ENCODE results near the gene SLC35F4. TPM values are rescaled to one million over a fixed set of nuclear protein-coding genes. Genes with fewer than 3 reads are reported as not detected.

SLC35F4 gene
- total RNA-seq, 1 experiment from 2014 or later, result not detected

GRCh38 chr14:57611555-57612075, 254.3 kb downstream of the SLC35F4 start:
- intact Hi-C loops (cut with micrococcal nuclease), result no loop called here
- ChIA-PET POLR2A (no interaction called here), CTCF (interaction anchor here (1.0 kb wide), 1 partner anchor 39 kb away, joined by 3 read pairs; no protein-coding TSS in a partner anchor), RAD21 (ENCODE audit: low non-redundant PET in 1 of 2, low total read pairs in 2 of 2, uncharacterized antibody in 2 of 2, unreplicated experiment in 2 of 2) (no interaction called here)
- Histone ChIP-seq H4K20me1 (ENCODE audit: insufficient read depth) (no peaks in the 10 kb centered on the region), H3K9ac (ENCODE audit: low read length) (no peak overlapping the region), H2AFZ (ENCODE audit: low read depth, low read length, poor library complexity, severe bottlenecking) (no peak overlapping the region), H3K27me3 (ENCODE audit: insufficient read depth, low read length) (peaks cover 78% of the 10 kb centered on the region), H3K36me3 (ENCODE audit: control insufficient read depth in 1 of 2, insufficient read depth in 2 of 2, low read length in 2 of 2) (no peaks in the 10 kb centered on the region), H3K4me2 (ENCODE audit: low read length) (no peak overlapping the region), H3K9me3 (ENCODE audit: control insufficient read depth in 1 of 2, insufficient read depth in 1 of 2, low read depth in 1 of 2, low read length in 2 of 2) (no peaks in the 10 kb centered on the region), H3K4me1 (ENCODE audit: control insufficient read depth in 1 of 2, insufficient read depth in 2 of 2, low read length in 2 of 2) (no peaks in the 10 kb centered on the region), H3K27ac (ENCODE audit: low read depth, low read length) (no peak overlapping the region), H3K79me2 (ENCODE audit: insufficient read depth, low read length) (no peaks in the 10 kb centered on the region), H3K9me2 (ENCODE audit: insufficient read depth) (no peaks in the 10 kb centered on the region), H3K4me3 (replicated peaks in 1 of 2; ENCODE audit: low read depth in 1 of 2, low read length in 2 of 2) (no peak overlapping the region)
- no peak for DNase-seq (ENCODE audit: low read depth, low spot score)
- no peak for ATAC-seq
- BruUV-seq (replicated peaks), result no TSS peak
- no peak for TF ChIP-seq RAD21 (IDR thresholded peaks at IDR 0.05; ENCODE audit: low read depth)
- no peak for TF ChIP-seq ZFX (IDR thresholded peaks at IDR 0.05)
- no peak for TF ChIP-seq MAX (IDR thresholded peaks at IDR 0.05)
- TF ChIP-seq CEBPB (IDR thresholded peaks at IDR 0.05; ENCODE audit: low read depth), result no peak

GRCh38 chr14:57610631-57611030, 255.3 kb downstream of the SLC35F4 start:
- peaks cover 84% of the 10 kb centered on the region for H3K27me3 ChIP-seq (ENCODE audit: insufficient read depth, low read length)
- H3K27ac ChIP-seq (ENCODE audit: low read depth, low read length), result no peak overlapping the region
- RAD21 ChIA-PET (ENCODE audit: low non-redundant PET in 1 of 2, low total read pairs in 2 of 2, uncharacterized antibody in 2 of 2, unreplicated experiment in 2 of 2), result no interaction called here
- BruUV-seq (replicated peaks), result no TSS peak
- POLR2A ChIA-PET, result no interaction called here
- intact Hi-C loops (cut with micrococcal nuclease), result no loop called here
- no peak overlapping the region for H2AFZ ChIP-seq (ENCODE audit: low read depth, low read length, poor library complexity, severe bottlenecking)
- H4K20me1 ChIP-seq (ENCODE audit: insufficient read depth), result no peaks in the 10 kb centered on the region
- CTCF ChIA-PET, result no interaction called here
- H3K9me3 ChIP-seq (ENCODE audit: control insufficient read depth in 1 of 2, insufficient read depth in 1 of 2, low read depth in 1 of 2, low read length in 2 of 2), result no peaks in the 10 kb centered on the region
- H3K4me2 ChIP-seq (ENCODE audit: low read length), result no peak overlapping the region
- no peaks in the 10 kb centered on the region for H3K9me2 ChIP-seq (ENCODE audit: insufficient read depth)
- ATAC-seq (no peak), DNase-seq (ENCODE audit: low read depth, low spot score) (no peak)
- H3K36me3 ChIP-seq (ENCODE audit: control insufficient read depth in 1 of 2, insufficient read depth in 2 of 2, low read length in 2 of 2), result no peaks in the 10 kb centered on the region
- no peaks in the 10 kb centered on the region for H3K79me2 ChIP-seq (ENCODE audit: insufficient read depth, low read length)
- no peaks in the 10 kb centered on the region for H3K4me1 ChIP-seq (ENCODE audit: control insufficient read depth in 1 of 2, insufficient read depth in 2 of 2, low read length in 2 of 2)
- no peak overlapping the region for H3K4me3 ChIP-seq (replicated peaks in 1 of 2; ENCODE audit: low read depth in 1 of 2, low read length in 2 of 2)
- H3K9ac ChIP-seq (ENCODE audit: low read length), result no peak overlapping the region
- TF ChIP-seq CTCF (IDR thresholded peaks at IDR 0.05 in 2 of 3, conservative IDR thresholded peaks at IDR 0.05 in 1 of 3; ENCODE audit: borderline replicate concordance in 1 of 3, insufficient read depth in 1 of 3, low read depth in 2 of 3, low read length in 2 of 3) (no peak), REST (IDR thresholded peaks at IDR 0.05; ENCODE audit: low read depth) (no peak), ELF1 (IDR thresholded peaks at IDR 0.05; ENCODE audit: borderline replicate concordance, low read depth) (no peak), EZH2 (IDR thresholded peaks at IDR 0.05) (no peak), ZBTB33 (IDR thresholded peaks at IDR 0.05; ENCODE audit: extremely low read depth, insufficient replicate concordance, low read length) (no peak), SP1 (IDR thresholded peaks at IDR 0.05; ENCODE audit: low read depth) (no peak), MAX (IDR thresholded peaks at IDR 0.05) (no peak), CBX3 (IDR thresholded peaks at IDR 0.05; ENCODE audit: low read depth) (no peak), JUND (IDR thresholded peaks at IDR 0.05) (no peak), EGR1 (IDR thresholded peaks at IDR 0.05; ENCODE audit: low read depth) (no peak), CEBPB (IDR thresholded peaks at IDR 0.05; ENCODE audit: low read depth) (no peak)
